Activated CD4-positive, alpha-beta memory T cell treated with anti-CD3 and anti-CD28 coated beads for 36 hours (primary cell): ENCODE data around the gene UHMK1. TPM values are rescaled to one million over a fixed set of nuclear protein-coding genes. Genes with fewer than 3 reads are reported as not detected.

ENCODE experiments used
- CTCF ChIA-PET: fragments of 350-600 bp; sonication (Branson Sonifier 250); formaldehyde crosslinking; loops from one replicate; lab custom pipeline; 2021; ENCODE audit warnings: antibody characterized with exemption, inconsistent platforms; lab: Charles Lee
- POLR2A ChIA-PET: fragments of 350-600 bp; sonication (Branson Sonifier 250); formaldehyde crosslinking; loops from one replicate; lab custom pipeline; 2021; ENCODE audit warnings: antibody characterized with exemption; lab: Charles Lee
- DNase-seq: peaks from one replicate; pipeline ENCODE4 v3.0.0-alpha.2; 2020
- H3K27ac Mint-ChIP-seq: one replicate; pipeline ENCODE4 v1.8.0; 2021; ENCODE audit warnings: mixed read lengths
- H3K27me3 Mint-ChIP-seq: one replicate; pipeline ENCODE4 v1.8.0; 2021; ENCODE audit warnings: mixed read lengths
- H3K36me3 Mint-ChIP-seq: one replicate; pipeline ENCODE4 v1.8.0; 2021; ENCODE audit warnings: mixed read lengths
- H3K4me1 Mint-ChIP-seq: one replicate; pipeline ENCODE4 v1.8.0; 2021; ENCODE audit warnings: low read depth, mixed read lengths
- H3K4me3 Mint-ChIP-seq: one replicate; pipeline ENCODE4 v1.8.0; 2021; ENCODE audit warnings: mild to moderate bottlenecking, mixed read lengths
- H3K9me3 Mint-ChIP-seq: one replicate; pipeline ENCODE4 v1.8.0; 2021; ENCODE audit warnings: mixed read lengths
- intact Hi-C: fragments of 100-400 bp; cut with micrococcal nuclease; formaldehyde crosslinking; loops from one replicate; pipeline ENCODE4 v1.15.1; 2023
- total RNA-seq, 2 experiments: library from RNA; stranded (reverse); gene quantifications; one replicate each; pipeline ENCODE4 v1.2.3, GENCODE V29; 2021

UHMK1 gene
- total RNA-seq, 2 experiments from 2014 or later: 51.0 to 51.6 TPM

DNA sequence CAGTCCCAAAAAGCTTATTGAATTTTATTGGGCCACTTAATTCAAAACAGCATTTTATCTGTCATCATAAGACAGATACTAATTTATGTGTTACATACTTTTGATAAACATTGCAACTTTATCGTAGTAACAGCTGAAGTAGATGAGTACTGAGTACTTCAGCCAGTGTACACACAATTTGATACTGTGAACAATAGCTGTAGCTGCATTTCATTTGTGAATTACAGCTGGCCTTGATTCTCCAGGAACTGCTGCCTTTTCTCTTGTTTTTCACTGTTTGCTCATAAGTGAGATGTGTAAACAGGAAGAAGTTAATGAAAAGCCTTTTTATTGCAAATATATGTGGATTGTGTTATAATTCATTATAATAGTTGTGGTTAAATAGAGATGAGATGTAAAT lies 74.1 kb downstream of the UHMK1 start:
- H3K27ac Mint-ChIP-seq: no peak overlapping the region
- intact Hi-C loops: no loop called here
- H3K36me3 Mint-ChIP-seq: peaks cover 15% of the 10 kb centered on the region
- no peaks in the 10 kb centered on the region for H3K9me3 Mint-ChIP-seq
- POLR2A ChIA-PET: no interaction called here
- CTCF ChIA-PET: no interaction called here
- peaks cover 3% of the 10 kb centered on the region for H3K4me1 Mint-ChIP-seq
- H3K4me3 Mint-ChIP-seq: no peak overlapping the region
- DNase-seq: no peak
- no peaks in the 10 kb centered on the region for H3K27me3 Mint-ChIP-seq

DNA sequence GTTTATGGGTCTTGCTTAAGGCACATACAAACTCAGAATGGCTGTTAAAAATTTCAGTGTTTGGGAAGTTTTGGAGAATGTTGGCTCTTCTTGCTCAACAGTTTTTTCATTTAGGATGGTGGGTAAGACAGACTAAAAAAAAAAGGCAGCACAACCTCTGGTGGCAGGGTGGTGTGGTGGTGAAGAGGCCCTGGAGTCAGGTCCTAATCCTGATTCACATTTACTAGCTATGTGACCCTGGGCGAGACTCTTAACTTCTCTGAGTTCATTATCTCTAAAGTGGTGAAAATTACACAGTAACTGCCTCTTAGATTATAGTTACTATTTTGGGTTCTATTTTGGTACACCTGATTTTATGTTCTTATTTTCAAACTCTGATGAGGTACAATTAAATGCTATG lies 75.5 kb downstream of the UHMK1 start:
- no peaks in the 10 kb centered on the region for H3K9me3 Mint-ChIP-seq
- DNase-seq: no peak
- no peaks in the 10 kb centered on the region for H3K27me3 Mint-ChIP-seq
- CTCF ChIA-PET: no interaction called here
- POLR2A ChIA-PET: no interaction called here
- no peak overlapping the region for H3K27ac Mint-ChIP-seq
- H3K36me3 Mint-ChIP-seq: peaks cover 16% of the 10 kb centered on the region
- H3K4me3 Mint-ChIP-seq: no peak overlapping the region
- H3K4me1 Mint-ChIP-seq: peaks cover 3% of the 10 kb centered on the region
- intact Hi-C loops: no loop called here

DNA sequence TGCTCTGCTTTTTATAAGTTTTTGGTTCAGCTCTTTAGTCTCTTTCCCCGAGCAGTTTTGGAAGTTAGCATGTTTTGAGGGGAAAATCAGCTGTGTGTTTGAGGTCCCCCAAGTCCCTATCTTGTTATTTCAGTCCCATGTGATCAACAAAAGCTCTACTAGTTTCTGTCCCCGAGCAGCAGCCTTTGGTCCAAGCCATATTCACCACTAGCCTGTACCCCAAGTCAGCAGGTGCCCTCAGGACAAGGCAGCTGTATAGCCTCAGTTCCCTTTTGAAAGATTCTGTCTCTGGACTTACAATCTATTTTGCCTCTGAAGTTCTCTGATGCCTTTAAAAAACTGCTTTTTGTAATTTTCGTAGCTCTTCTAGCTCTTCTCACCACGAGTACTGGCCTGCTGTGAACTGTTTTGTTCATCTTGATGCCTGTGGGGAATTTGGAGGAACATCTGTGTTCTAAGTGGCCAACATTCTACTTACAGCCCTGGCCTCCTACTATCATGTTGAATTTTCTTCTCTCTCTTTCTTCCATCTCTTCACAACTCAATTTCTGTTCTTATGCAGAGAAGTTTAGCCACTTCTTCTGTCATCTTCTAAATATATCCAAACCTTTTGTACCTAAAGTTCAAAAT lies 80.6 kb downstream of the UHMK1 start:
- ChIA-PET POLR2A (no interaction called here), CTCF (no interaction called here)
- intact Hi-C loops: no loop called here

DNA sequence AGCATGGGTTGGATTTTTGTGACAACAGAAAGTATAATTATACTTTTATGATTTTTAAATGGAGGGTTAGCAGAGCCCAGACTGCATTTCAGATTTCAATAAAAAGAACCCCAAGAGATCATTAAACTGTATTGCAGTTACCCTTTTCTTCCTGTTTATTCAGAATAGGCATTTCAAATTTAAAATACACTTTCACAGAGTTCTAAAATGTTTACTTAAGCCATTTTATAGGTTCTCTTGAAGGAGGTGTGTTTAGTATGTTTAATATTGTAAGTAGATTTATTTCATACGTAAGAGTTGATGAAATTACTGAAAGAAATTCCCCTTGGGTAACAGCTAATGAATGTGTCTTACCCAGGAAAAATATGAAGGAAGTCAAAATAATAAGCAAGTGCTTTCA lies 81.3 kb downstream of the UHMK1 start:
- Mint-ChIP-seq H3K27ac (no peak overlapping the region), H3K9me3 (no peaks in the 10 kb centered on the region), H3K4me3 (no peak overlapping the region), H3K4me1 (no peaks in the 10 kb centered on the region), H3K27me3 (no peaks in the 10 kb centered on the region), H3K36me3 (peaks cover 23% of the 10 kb centered on the region)
- CTCF ChIA-PET: no interaction called here
- POLR2A ChIA-PET: no interaction called here
- intact Hi-C loops: no loop called here
- DNase-seq: no peak

More for the DNA sequence above, 80.6 kb downstream of the UHMK1 start:
- Mint-ChIP-seq H3K27ac (no peak overlapping the region), H3K9me3 (no peaks in the 10 kb centered on the region), H3K4me1 (no peaks in the 10 kb centered on the region), H3K4me3 (no peak overlapping the region), H3K27me3 (no peaks in the 10 kb centered on the region), H3K36me3 (peaks cover 22% of the 10 kb centered on the region)
- DNase-seq: no peak

Other genes with a start within 250 kb of the UHMK1 start
- gene SPATA46, start 121.0 kb upstream of the UHMK1 start, total RNA-seq: not detected
- gene C1orf226, start 116.1 kb upstream of the UHMK1 start, total RNA-seq: under 1 TPM; 0.10 to 0.12 TPM
- gene SH2D1B, start 85.7 kb upstream of the UHMK1 start, total RNA-seq: not detected
- 10 to 100 TPM; 28.9 to 32.2 TPM for gene UAP1, start 63.9 kb downstream of the UHMK1 start, total RNA-seq
- under 1 TPM; 0.19 to 0.36 TPM for gene DDR2, start 134.6 kb downstream of the UHMK1 start, total RNA-seq